HCT116 (cell line): ENCODE data around the gene THOP1.

Source experiments
- ATF3 ChIP-seq: IDR thresholded peaks from 2 replicates; pipeline ENCODE4 v1.6.1; 2012
- TF ChIP-seq, protein P1 (sequence below), 3 experiments: fragments of 200-600 bp in 1 of 3; sonication (generic) in 1 of 3; IDR thresholded peaks in 2 of 3; conservative IDR thresholded peaks in 1 of 3; 2 replicates each; pipeline ENCODE4 v1.5.1; 2012 to 2017; ENCODE audit warnings: low read depth in 2 of 3, low read length in 2 of 3, antibody characterized with exemption in 1 of 3, borderline replicate concordance in 1 of 3, control low read depth in 1 of 3, mild to moderate bottlenecking in 1 of 3, mixed read lengths in 1 of 3, mixed run types in 1 of 3, moderate library complexity in 1 of 3; ENCODE audit not compliant: insufficient read depth in 1 of 3

GRCh38 chr19:2768365-2769132 is 16.8 kb upstream of the THOP1 start:
- TF ChIP-seq, protein P1, sequence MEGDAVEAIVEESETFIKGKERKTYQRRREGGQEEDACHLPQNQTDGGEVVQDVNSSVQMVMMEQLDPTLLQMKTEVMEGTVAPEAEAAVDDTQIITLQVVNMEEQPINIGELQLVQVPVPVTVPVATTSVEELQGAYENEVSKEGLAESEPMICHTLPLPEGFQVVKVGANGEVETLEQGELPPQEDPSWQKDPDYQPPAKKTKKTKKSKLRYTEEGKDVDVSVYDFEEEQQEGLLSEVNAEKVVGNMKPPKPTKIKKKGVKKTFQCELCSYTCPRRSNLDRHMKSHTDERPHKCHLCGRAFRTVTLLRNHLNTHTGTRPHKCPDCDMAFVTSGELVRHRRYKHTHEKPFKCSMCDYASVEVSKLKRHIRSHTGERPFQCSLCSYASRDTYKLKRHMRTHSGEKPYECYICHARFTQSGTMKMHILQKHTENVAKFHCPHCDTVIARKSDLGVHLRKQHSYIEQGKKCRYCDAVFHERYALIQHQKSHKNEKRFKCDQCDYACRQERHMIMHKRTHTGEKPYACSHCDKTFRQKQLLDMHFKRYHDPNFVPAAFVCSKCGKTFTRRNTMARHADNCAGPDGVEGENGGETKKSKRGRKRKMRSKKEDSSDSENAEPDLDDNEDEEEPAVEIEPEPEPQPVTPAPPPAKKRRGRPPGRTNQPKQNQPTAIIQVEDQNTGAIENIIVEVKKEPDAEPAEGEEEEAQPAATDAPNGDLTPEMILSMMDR (IDR thresholded peaks at IDR 0.05 in 2 of 3, conservative IDR thresholded peaks at IDR 0.05 in 1 of 3; ENCODE audit: borderline replicate concordance in 1 of 3, insufficient read depth in 1 of 3, low read depth in 2 of 3, low read length in 2 of 3), result no peak
- no peak for TF ChIP-seq ATF3
